Effector CD4-positive, alpha-beta T cell (primary cell): ENCODE data around the gene NAGLU.

Experiments used
- DNase-seq: peaks from one replicate; pipeline ENCODE4 v3.0.0-alpha.2; 2020
- total RNA-seq: gene quantifications from one replicate; lab custom pipeline; 2026; lab: John Stamatoyannopoulos, UW

Gene NAGLU
- 11.4 reads per million, percentile 34 among the genes with 10 or more reads in this experiment for total RNA-seq

DNA sequence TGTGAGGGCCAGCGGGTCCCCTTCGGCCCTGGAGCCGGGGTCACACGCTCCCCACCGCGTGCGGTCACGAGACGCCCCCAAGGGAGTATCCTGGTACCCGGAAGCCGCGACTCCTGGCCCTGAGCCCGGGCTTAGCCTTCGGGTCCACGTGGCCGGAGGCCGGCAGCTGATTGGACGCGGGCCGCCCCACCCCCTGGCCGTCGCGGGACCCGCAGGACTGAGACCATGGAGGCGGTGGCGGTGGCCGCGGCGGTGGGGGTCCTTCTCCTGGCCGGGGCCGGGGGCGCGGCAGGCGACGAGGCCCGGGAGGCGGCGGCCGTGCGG is at the start of gene NAGLU:
Gene NAGLU (plus strand): TSS at position 194 of the 324 bp plus-strand sequence. CDS start 32 bp downstream, at position 226.
- DNase-seq, result peak; percentile 65

- no peak for DNase-seq
These were observed 48.0 kb upstream of the NAGLU start for GRCh38 chr17:42488032-42488431.

GRCh38 chr17:42493319-42493718 is 42.7 kb upstream of the NAGLU start:
- DNase-seq, result no peak

DNA sequence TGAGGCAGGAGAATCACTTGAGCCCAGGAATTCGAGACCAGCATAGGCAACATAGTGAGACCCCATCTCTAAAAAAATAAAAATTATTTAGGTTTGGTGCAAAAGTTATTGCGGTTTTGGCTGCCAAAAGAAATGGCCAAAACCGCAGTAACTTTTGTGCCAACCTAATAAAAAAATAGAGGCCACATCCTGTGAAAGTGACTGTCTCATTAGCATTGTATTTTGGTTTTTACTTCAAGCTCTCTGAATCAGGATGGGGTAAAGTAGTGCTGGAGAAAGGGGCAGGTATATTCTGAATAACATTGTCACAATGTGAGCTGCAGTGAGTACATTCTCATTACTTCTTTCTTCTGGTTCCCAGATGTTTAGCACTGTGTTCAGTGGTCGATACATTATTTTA is 41.4 kb upstream of the NAGLU start:
- DNase-seq, result no peak

DNA sequence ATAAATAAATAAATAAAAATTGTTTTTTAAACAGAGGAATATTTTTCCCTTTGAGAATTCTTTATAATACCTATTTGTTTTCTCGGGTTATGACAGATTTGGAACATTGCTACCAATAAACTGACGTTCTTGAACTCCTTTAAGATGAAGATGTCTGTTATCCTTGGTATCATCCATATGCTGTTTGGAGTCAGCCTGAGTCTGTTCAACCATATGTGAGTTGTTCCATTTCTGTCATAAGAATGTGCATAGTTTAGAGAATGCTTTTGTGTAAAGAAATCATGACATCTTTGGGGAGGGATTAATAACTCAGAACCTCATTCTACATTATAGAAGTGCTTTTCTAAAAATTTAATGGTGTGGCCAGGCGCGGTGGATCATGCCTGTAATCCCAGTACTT is 37.2 kb upstream of the NAGLU start:
- no peak for DNase-seq

- no peak for DNase-seq
These were observed 34.0 kb upstream of the NAGLU start for GRCh38 chr17:42502091-42502490.

GRCh38 chr17:42502926-42503325 is 33.1 kb upstream of the NAGLU start:
- DNase-seq, result no peak

DNA sequence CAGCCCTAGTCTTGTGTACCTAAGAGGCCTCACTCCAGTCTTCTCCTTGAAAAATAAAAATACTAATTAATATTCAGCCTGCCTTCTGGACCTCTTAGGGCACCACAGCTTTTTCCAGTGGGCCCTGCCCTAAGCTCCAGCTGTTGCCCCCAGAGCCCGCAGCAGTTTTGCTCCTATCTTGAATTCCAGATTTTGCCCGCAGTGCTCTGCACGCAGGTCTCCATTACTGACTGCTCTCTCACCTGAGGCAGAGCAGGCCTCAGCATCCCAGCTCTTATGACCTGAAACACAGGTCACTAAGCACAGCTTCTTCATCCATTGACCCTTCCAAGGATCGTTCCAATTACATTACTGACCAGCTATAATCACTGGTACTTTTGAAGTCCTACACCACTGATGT is 28.4 kb upstream of the NAGLU start:
- DNase-seq, result no peak

DNA sequence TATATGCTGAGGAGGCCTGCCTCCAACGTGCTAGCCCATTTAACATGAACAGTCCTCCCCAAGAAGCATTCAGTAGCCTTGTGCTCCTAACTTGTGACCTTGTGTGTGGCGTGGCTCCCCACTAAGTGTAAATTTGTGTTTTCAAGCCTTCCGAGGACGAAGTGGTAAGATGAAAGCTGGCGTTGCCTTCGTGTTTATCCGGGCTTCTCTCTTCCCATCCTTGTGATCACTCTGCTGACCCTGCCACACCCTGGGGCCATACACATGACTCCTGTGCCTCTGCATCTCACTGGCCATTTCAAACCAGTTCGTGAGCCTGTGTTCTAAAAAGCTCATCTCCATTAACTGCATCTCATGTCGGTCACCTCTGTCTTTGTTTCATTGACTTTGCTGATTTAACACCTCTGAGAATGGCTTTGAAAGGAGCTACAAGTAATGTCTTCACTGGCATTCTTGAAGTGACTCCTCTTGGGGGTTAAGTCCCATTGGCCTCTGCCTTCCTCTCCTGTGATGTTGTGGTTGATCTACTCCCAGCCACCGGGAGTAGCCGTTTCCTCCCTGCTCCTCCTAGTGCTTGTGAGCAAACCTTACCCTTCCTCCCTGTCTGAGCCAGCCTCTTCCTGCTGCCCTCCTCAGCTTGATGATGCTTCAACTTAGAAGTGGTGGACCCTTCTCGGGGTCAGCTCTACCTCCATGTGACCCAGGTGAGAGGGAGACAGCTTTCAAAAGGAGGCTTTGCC is 27.4 kb upstream of the NAGLU start:
- DNase-seq, result no peak

- no peak for DNase-seq
These were observed 26.6 kb upstream of the NAGLU start for GRCh38 chr17:42509409-42509808.

DNA sequence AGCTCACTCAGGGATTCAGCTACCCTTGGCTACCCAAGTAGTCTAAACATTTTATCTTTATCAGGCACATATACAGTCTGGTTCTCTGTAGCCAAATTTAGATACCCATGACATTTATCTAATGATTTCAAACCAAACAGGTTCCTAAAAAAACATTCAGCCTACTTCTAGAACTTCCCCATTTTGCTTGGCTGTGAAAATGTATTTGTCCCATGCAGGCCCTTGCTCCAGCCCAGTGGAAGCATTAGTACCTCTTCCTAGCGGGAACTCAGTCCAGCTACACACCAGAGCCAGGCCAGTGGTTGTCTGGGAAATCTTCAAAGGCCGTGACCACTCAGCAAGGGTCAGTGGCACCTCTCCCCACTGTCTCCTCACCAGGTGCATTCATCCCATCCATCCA is 26.2 kb upstream of the NAGLU start:
- DNase-seq, result no peak

DNA sequence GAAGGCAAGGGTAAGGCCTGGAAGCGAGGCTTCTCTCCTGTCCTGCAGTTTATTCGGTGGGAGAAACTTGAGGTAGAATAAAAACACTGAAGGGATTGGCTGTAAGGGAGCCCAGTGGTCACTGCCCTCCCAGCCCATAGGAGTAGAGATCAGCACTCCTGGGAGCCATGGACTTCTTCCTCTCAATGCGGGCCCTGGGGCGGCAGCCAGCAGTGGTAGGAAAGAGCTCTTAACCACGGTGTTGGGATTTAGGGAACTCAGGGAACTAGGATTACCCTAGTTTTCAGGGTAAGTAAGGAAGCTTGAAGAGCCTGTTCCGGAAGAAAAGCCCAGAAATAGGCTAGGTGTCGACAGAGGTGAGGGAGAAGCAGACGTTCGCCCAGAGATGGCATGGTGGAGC is 23.8 kb upstream of the NAGLU start:
- no peak for DNase-seq

- no peak for DNase-seq
These were observed 23.2 kb upstream of the NAGLU start for GRCh38 chr17:42512733-42513251.

- DNase-seq, result no peak
These were observed 22.4 kb upstream of the NAGLU start for GRCh38 chr17:42513686-42514085.

- DNase-seq, result no peak
These were observed 21.8 kb upstream of the NAGLU start for GRCh38 chr17:42514279-42514678.

GRCh38 chr17:42514867-42515266 is 21.2 kb upstream of the NAGLU start:
- no peak for DNase-seq

- peak; percentile 76 for DNase-seq
These were observed 18.5 kb upstream of the NAGLU start for GRCh38 chr17:42517516-42517915.

GRCh38 chr17:42518046-42518754 is 17.8 kb upstream of the NAGLU start:
- no peak for DNase-seq

- no peak for DNase-seq
These were observed 17.1 kb upstream of the NAGLU start for GRCh38 chr17:42518755-42519545.

DNA sequence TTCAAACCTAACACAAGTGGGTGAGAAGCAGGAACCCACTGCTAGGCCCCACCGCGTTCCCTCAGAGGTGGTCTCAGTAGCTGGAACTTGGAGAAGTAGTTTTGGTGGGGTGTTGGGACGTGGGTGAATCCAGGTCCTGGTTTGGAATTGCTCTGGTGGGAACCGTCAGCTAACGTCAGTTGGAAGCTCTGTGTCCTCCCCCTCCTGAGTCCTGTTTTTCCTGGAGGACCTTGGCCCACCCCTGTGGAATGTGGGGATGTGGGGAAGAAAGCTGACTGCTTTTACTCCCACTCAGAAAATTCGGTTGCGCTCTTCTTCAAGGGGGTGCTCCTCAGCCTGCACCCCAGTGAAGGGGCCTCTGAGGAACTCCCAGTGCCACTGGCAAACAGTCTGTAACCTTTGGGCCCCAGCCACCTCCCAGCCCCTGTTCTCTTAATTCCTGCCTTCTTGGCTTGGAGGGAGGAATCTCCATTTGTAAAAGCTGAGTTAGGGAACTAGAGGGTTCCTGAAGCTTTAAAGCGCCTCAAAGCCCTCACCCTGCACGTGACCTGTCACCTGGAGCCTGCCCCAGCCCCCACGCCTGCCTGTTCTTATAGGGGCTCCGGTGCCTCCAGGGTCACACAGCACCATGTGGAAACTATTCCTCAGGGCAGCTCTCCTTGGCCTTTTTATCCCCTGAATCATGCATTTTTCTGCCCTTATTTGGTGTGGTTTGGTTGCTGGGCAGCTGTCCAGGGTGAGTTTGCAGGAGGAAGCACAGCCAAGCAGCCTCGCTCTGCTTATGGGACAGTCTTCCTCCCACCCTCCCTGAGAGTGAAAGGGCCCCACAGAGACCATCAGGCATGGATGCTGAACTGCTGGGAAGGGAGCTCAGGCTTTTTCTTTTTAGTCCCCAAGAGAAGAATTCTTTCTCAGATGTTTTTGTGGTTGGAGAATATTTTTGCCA is 16.2 kb upstream of the NAGLU start:
- no peak for DNase-seq

DNA sequence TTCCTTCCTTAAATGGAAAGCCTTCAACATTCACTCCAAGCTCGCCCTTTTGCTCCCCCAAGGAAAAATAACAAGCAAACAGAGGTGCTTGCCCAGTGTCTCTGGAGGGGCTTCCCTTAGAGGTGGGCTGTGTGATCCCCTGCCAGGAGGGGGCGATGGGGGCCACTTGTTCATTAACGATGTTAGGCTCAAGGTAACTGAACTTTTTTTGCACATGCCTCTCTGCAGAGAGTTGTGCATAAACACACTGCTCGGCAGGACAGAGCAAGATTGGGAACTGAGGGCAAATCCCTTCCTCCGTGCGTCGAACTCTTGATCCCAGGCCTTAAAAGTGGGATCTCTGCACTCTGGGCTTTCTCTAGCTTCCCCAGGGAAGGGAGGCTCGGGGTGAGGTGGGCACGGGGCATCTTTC is 15.5 kb upstream of the NAGLU start:
- DNase-seq, result no peak

GRCh38 chr17:42521036-42521435 is 15.0 kb upstream of the NAGLU start:
- no peak for DNase-seq
